Esophagus (tissue), 2 donors: ENCODE measurements around the gene HMBS. TPM values are rescaled to one million over a fixed set of nuclear protein-coding genes. Genes with fewer than 3 reads are reported as not detected.

ENCODE experiments used
- H3K27ac ChIP-seq, 2 donors: one replicate each; pipeline ENCODE4 v1.5.1; 2013; ENCODE audit warnings: low read depth in 2 of 2, mild to moderate bottlenecking in 2 of 2, inconsistent platforms in 1 of 2, low read length in 1 of 2, moderate library complexity in 1 of 2
- H3K27me3 ChIP-seq, 2 donors: one replicate each; pipeline ENCODE4 v1.6.1; 2013; ENCODE audit warnings: low read length in 2 of 2, control low read depth in 1 of 2, mild to moderate bottlenecking in 1 of 2; ENCODE audit not compliant: insufficient read depth in 2 of 2, control insufficient read depth in 1 of 2
- H3K36me3 ChIP-seq, 2 donors: one replicate each; pipeline ENCODE4 v1.6.1; 2013; ENCODE audit warnings: low read length in 1 of 2; ENCODE audit not compliant: control insufficient read depth in 2 of 2, insufficient read depth in 2 of 2
- H3K4me1 ChIP-seq, 2 donors: one replicate each; pipeline ENCODE4 v1.6.1; 2013; ENCODE audit warnings: low read length in 1 of 2; ENCODE audit not compliant: control insufficient read depth in 2 of 2, insufficient read depth in 2 of 2
- H3K4me3 ChIP-seq, 2 donors: one replicate each; pipeline ENCODE4 v1.5.1; 2013; ENCODE audit warnings: low read length in 2 of 2, mild to moderate bottlenecking in 2 of 2, low read depth in 1 of 2, moderate library complexity in 1 of 2
- H3K9me3 ChIP-seq, 2 donors: one replicate each; pipeline ENCODE4 v1.6.1; 2013; ENCODE audit warnings: mild to moderate bottlenecking in 2 of 2, low read depth in 1 of 2, low read length in 1 of 2, moderate library complexity in 1 of 2; ENCODE audit not compliant: control insufficient read depth in 2 of 2, insufficient read depth in 1 of 2
- WGBS, 2 donors: extraction: QIAGEN DNeasy Blood & Tissue Kit; methylation state at CpG; one replicate each; pipeline ENCODE4 v1.1.7; 2013; 5-methylcytosine and 5-hydroxymethylcytosine counted together
- polyA plus RNA-seq, 2 donors: library from polyadenylated mRNA; stranded (reverse); fragments of 200-250 nt; gene quantifications; one replicate each; pipeline ENCODE4 v1.2.3, GENCODE V29; 2013
- donor health status: healthy with polysubstance abuse.
- donor health status: Bipolar disorder and iron deficiency.

Gene HMBS
- polyA plus RNA-seq, 2 donors, result 18.0 to 24.2 TPM

DNA sequence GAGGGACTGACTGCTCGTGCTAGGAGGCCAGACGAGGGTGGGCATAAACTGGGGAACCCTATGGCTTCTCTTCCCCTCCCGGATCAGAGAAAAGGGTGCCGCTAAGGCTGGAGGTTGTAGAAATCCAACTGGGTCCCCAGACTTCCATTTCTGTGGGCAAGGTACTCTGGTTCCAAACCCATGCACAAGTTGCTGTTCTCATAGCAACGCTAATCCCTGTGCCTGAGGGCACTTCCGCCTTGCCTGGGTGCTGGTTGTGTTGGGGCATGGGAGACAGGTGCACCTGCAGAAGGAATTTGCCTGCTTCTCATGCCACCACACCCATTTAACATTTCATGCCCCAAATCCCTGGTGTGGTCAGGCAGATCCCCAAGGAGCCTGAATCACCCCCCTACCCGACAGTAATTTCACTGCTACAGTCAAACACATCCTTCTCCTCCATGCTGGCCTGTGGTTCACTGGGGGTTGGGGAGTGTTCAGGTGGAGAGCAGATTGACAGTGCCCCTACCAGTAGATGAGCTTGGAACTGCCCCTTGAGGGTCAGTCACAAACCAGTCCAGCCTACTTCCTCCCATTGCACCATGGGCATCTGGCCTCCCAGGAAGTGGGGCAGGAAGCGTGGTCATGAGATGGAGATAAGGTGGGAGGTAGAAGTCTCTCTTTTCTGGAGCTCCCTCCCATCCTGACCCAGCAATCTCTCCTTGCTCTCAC, 23.6 kb downstream of the HMBS start:
- Histone ChIP-seq H3K4me1 (peaks cover 6 to 18% of the 10 kb centered on the region in 2 donors), H3K9me3 (no peaks in the 10 kb centered on the region), H3K27me3 (no peaks in the 10 kb centered on the region), H3K27ac (peak overlapping the region; percentile 84 to 85), H3K4me3 (peak overlapping the region; percentile 75 to 85), H3K36me3 (peaks cover 0 to 24% of the 10 kb centered on the region in 2 donors)
- WGBS, 2 donors, result 15 to 17% methylated on average over 8 of the region's 8 CpGs

DNA sequence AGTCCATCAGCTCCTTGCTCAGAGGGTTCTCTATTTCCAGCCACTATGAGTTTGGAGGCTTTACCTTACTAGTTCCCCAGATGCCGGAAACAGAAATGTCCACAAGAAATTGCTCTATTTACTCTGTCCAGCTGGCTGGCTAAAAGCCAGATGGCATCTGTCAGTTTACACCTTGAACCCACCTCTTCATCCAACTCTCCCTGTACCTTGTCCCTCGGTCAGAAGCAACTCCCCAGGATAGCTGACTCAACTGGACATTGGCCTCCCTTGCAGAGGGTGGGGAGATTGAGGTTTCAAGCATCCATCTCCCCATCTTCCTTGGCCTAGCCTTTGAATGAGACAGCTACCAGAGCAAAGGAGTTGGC, 24.2 kb downstream of the HMBS start:
- Histone ChIP-seq H3K9me3 (no peaks in the 10 kb centered on the region), H3K4me1 (peaks cover 6 to 18% of the 10 kb centered on the region in 2 donors), H3K27me3 (no peaks in the 10 kb centered on the region), H3K4me3 (peak overlapping the region in 1 of 2 donors; percentile 75), H3K36me3 (peaks cover 0 to 29% of the 10 kb centered on the region in 2 donors), H3K27ac (peak overlapping the region in 1 of 2 donors; percentile 85)
- 77 to 87% methylated on average over 2 of the region's 2 CpGs for WGBS, 2 donors

DNA sequence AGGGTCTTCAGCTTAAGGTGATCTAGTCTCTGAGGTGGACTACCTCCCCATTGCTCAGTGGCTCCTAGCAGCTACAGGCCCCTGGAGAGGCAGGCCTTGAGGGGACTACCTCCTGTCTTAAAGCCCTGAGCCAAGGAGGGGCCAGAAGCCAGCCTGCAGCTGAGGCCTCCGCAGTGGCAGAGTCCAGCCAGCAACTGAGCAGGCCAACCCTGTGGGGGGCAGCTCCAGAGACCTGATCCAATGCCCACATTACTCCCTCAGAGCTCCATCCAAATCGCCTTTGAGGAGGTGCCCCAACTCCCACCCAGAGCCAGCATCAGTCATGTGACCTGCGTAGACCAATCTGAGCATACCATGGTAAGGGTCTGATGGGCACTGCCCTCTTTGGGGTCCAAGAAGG, 25.2 kb downstream of the HMBS start:
- Histone ChIP-seq H3K36me3 (peaks cover 0 to 32% of the 10 kb centered on the region in 2 donors), H3K4me3 (no peak overlapping the region), H3K27ac (no peak overlapping the region), H3K9me3 (no peaks in the 10 kb centered on the region), H3K27me3 (no peaks in the 10 kb centered on the region), H3K4me1 (peaks cover 6 to 18% of the 10 kb centered on the region in 2 donors)
- WGBS, 2 donors, result 93% methylated on average over 3 of the region's 3 CpGs

DNA sequence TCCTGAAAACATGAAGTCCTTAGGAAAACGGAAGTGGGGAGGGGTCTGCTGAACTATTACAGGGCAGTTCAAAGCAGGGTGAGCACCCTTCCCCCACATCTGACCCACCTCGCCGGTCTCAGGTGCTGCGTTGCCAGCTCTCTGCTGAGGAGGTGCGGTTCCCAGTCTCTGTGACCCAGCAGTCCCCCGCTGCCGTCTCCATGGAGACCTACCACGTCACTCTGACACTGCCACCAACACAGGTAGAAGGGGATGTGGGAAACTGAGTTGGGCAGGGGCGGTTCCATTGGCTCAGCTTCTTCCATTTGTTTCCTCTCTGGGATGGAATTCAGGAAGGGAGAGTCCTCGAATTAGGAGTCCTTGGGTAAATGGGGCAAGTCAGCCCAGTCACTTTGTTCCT, 25.8 kb downstream of the HMBS start:
- peaks cover 6 to 18% of the 10 kb centered on the region in 2 donors for H3K4me1 ChIP-seq
- no peaks in the 10 kb centered on the region for H3K27me3 ChIP-seq
- H3K36me3 ChIP-seq, result peaks cover 0 to 32% of the 10 kb centered on the region in 2 donors
- H3K27ac ChIP-seq, result no peak overlapping the region
- H3K9me3 ChIP-seq, result no peaks in the 10 kb centered on the region
- H3K4me3 ChIP-seq, result no peak overlapping the region
- WGBS, 2 donors, result 84 to 87% methylated on average over 10 of the region's 10 CpGs

DNA sequence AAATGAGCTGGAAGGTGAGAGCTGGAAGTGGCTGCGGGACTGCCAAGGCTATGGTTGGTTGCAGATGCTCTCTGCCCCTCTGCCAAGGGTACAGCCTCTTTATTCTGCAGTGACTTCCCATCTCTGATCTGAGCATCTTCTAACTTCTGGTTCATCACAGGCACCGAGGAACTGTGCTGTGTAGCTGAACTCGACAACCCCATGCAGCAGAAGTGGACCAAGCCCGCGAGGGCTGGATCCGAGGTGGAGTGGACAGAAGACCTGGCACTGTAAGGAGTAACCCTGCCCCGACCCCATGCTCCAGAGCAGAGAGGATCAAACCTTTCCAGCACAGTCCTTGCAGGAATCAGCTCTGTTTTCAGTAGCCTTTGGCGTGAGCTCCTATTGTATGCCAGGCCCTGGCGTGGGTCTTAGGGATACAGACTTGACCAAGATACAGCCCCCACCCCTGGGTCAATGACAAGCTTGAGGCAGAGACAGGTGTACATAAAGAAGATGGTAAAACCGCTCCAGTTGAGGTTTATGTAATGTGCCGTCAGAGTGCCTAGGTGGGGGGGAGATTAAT, 26.8 kb downstream of the HMBS start:
- peaks cover 6 to 18% of the 10 kb centered on the region in 2 donors for H3K4me1 ChIP-seq
- 95 to 97% methylated on average over 11 of the region's 11 CpGs for whole genome bisulfite sequencing, 2 donors

DNA sequence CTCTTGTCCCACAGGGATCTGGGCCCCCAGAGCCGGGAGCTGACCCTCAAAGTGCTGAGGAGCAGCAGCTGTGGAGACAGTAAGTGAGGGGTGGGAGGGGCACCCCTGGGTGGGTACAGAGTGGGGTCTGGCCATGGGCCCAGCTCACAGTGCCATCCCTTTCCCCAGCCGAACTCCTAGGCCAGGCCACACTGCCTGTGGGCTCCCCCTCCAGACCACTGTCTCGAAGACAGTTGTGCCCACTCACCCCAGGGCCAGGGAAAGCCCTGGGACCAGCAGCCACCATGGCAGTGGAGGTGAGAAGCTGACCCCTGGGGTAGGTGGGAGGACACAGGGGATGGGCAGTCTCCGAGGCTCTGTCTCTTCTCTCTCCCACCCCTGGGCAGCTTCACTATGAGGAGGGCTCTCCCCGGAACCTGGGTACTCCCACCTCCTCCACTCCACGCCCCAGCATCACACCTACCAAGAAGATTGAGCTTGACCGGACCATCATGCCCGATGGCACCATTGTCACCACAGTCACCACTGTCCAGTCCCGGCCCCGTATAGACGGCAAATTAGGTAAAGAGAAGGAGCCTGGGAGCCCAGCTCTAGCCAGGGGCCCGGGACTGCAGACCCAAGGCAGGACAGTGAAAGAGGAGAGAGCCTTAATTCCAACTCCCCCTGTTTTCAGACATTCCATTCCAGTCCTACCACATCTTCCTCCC, 27.8 kb downstream of the HMBS start:
- Histone ChIP-seq H3K9me3 (no peaks in the 10 kb centered on the region), H3K36me3 (peaks cover 3 to 36% of the 10 kb centered on the region in 2 donors), H3K4me1 (peaks cover 6 to 14% of the 10 kb centered on the region in 2 donors), H3K27ac (no peak overlapping the region), H3K4me3 (no peak overlapping the region), H3K27me3 (no peaks in the 10 kb centered on the region)
- WGBS, 2 donors, result 88 to 91% methylated on average over 12 of the region's 12 CpGs

More for the DNA sequence above, 26.8 kb downstream of the HMBS start:
- Histone ChIP-seq H3K9me3 (no peaks in the 10 kb centered on the region), H3K27me3 (no peaks in the 10 kb centered on the region), H3K27ac (peak overlapping the region in 1 of 2 donors; percentile 26), H3K36me3 (peaks cover 3 to 36% of the 10 kb centered on the region in 2 donors), H3K4me3 (no peak overlapping the region)

DNA sequence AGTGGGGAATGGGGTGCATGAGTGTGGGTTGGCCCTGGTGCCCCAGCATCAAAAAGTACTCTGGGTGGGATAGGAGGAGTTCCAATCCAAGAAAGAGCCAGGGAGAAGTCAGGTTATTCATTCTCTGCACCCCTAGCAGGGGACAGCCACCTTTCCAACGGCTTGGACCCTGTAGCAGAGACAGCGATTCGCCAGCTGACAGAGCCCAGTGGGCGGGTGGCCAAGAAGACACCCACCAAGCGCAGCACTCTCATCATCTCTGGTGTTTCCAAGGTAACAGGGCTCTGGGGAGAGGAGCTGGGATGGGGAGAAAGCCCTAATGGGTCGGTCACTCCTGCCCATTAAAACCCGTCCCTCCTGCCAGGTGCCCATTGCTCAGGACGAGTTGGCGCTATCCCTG, 29.0 kb downstream of the HMBS start:
- Histone ChIP-seq H3K36me3 (peaks cover 3 to 36% of the 10 kb centered on the region in 2 donors), H3K27ac (no peak overlapping the region), H3K9me3 (no peaks in the 10 kb centered on the region), H3K27me3 (no peaks in the 10 kb centered on the region), H3K4me3 (no peak overlapping the region), H3K4me1 (peaks cover 3 to 10% of the 10 kb centered on the region in 2 donors)
- 94 to 97% methylated on average over 9 of the region's 9 CpGs for WGBS, 2 donors

DNA sequence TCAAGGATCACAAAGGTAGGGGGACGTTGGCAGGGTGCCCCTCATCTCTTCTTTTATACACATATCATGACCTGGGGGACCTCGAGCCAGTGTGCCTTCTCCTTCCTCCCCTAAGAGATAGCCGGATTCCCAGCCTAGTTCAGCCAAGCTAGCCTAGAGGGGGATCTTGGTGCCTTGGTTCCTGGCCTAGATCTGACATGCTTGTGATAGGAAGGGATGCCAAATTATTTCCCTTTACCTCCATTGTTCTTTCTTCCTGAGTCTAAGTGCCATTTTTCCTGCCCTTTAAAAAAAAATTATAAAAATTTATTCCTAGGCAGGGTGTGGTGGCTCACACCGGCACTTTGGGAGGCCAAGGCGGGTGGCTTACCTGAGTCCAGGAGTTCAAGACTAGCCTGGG, 29.7 kb downstream of the HMBS start:
- H3K27me3 ChIP-seq, result no peaks in the 10 kb centered on the region
- no peak overlapping the region for H3K27ac ChIP-seq
- WGBS, 2 donors, result 84 to 88% methylated on average over 5 of the region's 5 CpGs
- no peak overlapping the region for H3K4me3 ChIP-seq
- peaks cover 0 to 4% of the 10 kb centered on the region in 2 donors for H3K4me1 ChIP-seq
- no peaks in the 10 kb centered on the region for H3K9me3 ChIP-seq
- H3K36me3 ChIP-seq, result peaks cover 3 to 36% of the 10 kb centered on the region in 2 donors

DNA sequence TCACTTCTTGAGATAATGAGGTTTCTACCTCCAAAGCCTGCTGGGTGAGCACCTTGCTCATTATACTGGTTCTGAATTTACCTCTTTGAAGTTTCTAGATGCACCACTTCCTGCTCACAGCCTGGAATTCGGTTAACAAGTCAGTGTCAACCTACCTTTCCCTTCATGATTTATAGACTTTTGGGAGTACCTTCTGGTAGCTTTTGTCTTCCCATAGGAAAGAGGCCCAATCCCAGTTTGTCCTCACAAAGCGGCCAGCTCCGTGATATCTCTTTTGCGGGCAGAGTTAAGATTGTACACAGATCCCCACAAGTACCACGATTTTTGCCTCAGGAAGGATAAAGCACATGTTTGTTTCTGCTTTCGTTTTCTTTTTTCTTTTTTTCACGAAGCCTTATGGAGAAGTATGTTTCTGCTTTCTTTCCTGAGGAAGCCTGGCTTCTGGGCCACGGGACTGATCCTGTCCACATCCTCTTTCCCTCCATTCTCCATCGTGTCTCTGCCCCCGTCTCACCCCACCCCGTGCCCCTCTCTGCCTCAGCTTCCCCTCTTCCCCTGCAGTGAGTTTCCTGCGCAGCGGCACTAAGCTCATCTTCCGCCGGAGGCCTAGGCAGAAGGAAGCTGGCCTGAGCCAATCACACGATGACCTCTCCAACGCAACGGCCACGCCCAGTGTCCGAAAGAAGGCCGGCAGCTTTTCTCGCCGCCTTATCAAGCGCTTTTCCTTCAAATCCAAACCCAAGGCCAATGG, 31.0 kb downstream of the HMBS start:
- H3K27me3 ChIP-seq, result no peaks in the 10 kb centered on the region
- peaks cover 0 to 4% of the 10 kb centered on the region in 2 donors for H3K4me1 ChIP-seq
- H3K4me3 ChIP-seq, result no peak overlapping the region
- peak overlapping the region in 1 of 2 donors; percentile 14 for H3K27ac ChIP-seq
- WGBS, 2 donors, result 70 to 71% methylated on average over 24 of the region's 24 CpGs
- H3K36me3 ChIP-seq, result peaks cover 3 to 33% of the 10 kb centered on the region in 2 donors
- no peaks in the 10 kb centered on the region for H3K9me3 ChIP-seq
